ENCODE results near the gene RGL3.
"Not testable (repeated sequence)": the region's sequence is repeated elsewhere in the genome, so short reads cannot be mapped to it uniquely, and the experiment has no call there.

RGL3 gene

DNA sequence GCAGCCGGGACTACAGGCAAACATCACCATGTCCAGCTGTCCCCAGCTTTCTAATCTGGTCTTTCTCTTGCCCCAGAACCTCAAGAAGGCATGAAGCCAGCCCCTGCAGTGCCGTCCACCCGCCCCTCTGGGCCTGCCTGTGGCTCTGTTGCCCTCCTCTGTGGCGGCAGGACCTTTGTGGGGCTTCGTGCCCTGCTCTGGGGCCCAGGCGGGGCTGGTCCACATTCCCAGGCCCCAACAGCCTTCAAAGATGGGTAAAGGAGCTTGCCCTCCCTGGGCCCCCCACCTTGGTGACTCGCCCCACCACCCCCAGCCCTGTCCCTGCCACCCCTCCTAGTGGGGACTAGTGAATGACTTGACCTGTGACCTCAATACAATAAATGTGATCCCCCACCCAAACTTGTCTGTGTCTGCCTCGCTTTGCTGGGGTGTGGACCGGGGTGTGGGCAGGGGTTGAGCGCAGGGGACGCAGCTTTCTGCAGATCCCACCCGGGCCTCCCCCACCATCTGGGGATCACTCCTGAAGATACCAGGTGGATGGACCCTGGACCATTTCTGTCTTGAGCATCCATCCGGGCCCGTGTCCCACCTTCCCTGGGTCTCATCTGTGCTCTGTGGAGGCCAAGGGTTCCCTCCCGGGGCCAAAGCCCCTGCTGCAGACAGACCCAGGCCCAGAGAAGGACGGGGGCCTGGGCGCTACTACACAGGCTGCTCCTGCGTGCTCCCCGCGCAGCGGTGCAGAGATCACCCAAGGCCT, 31.6 kb upstream of the RGL3 start:
- in situ Hi-C loops (cut with HindIII; ENCODE audit: low sequenced_read_pairs) = no loop called here

DNA sequence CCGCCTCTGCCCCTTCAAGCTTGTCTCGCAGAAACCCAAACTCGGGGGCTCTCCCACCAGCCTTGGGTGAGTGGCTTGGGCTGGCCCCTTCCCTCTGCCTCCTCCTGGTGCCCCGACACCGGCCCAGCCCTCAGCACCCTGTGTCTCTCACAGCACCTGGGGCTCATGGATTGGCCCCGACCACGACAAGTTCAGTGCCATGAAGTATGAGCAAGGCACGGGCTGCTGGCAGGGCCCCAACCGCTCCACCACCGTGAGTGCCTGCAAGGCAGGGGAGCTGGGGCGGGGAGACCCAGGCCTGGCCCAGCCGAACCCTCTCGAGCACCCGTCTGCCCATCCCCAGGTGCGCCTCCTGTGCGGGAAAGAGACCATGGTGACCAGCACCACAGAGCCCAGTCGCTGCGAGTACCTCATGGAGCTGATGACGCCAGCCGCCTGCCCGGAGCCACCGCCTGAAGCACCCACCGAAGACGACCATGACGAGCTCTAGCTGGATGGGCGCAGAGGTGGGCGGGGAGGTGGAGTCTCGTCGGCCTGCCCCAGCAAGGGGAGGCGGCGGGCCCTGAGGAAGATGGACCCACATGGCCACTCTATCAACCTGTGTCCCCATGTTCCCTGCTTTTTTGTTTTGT, 29.9 kb upstream of the RGL3 start:
- in situ Hi-C loops (cut with HindIII; ENCODE audit: low sequenced_read_pairs) = no loop called here

DNA sequence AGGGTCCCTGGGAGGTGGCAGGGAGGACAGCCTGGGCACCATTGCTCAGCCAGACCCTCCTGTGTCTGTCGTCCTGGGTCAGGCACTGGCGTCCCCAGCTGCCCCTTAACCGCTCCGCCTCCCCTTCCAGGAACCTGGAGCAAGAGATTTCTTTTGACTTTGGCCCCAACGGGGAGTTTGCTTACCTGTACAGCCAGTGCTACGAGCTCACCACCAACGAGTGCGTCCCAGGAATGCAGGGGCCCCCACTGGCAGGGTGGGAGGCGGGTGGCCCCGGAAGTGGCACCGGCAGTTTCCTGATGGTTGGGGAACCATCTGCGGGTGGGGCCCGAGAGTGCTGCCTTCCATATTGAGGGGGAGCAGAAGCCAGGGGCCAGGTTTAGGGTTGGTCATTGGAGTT, 29.3 kb upstream of the RGL3 start:
- in situ Hi-C loops (cut with HindIII; ENCODE audit: low sequenced_read_pairs) = no loop called here

DNA sequence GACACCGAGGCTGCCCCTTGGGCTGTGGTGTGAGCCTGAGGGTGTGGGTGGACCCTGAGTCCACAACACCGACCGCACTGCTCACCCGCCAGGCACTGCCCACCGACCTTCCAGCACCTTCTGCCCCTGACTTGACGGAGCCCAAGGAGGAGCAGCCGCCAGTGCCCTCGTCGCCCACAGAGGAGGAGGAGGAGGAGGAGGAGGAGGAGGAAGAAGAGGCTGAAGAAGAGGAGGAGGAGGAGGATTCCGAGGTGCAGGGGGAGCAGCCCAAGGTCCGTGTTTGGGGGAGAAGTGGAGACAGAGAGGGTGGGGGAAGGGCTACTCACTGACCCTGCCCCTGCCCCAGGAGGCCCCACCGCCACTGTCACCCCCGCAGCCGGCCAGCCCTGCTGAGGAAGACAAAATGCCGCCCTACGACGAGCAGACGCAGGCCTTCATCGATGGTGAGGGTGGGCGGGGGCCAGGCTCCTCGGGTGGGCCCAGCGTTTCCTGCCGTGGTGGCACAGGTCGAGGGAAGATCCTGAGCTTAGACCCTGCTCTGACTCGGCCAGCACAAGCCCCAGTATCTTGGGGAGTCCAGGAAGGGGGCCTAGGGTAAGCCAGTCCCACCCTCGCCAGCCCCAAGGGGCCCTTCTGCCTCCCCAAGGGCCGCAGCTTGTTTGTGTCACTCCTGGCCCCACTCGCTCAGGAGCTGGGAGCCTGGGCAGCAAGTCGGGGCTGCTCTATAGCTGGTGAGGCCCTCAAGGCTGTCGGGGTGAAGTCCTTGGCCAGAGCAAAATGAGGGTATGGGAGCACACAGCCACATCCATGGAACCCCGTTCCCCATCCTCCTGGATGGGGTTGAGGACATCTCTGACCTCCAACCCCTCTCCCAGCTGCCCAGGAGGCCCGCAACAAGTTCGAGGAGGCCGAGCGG, 28.5 kb upstream of the RGL3 start:
- in situ Hi-C loops (cut with HindIII; ENCODE audit: low sequenced_read_pairs) = no loop called here

DNA sequence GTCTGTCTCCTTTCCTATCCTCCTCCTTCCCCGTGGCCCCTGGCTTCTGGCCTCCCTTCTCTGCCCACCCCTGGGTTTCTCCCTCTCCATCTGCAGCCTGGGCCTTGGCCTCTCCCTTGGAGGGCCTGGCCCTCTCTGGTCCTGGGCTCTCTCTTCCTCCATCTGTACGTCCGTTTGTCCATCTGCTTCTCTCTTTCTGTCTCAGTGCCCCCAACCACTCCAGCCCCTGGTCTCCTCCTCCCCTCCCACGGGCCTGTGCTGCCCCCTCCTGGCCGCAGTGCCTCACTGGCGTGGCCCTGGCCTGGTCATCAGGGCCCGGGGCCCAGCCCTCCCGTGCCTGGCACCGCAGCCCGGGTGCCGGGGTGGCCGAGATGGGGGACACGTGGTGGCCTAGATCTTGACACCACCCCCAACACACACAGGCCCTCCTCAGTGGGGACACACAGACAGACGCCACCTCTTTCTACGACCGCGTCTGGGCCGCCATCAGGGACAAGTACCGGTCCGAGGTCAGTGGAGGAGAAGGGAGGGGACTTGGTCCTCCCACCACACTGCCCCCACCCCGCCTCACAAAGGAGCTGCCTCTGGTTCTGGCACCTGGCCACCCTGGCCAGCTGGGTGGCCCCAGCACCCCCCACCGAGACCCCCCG, 27.7 kb upstream of the RGL3 start:
- in situ Hi-C loops (cut with HindIII; ENCODE audit: low sequenced_read_pairs) = no loop called here

DNA sequence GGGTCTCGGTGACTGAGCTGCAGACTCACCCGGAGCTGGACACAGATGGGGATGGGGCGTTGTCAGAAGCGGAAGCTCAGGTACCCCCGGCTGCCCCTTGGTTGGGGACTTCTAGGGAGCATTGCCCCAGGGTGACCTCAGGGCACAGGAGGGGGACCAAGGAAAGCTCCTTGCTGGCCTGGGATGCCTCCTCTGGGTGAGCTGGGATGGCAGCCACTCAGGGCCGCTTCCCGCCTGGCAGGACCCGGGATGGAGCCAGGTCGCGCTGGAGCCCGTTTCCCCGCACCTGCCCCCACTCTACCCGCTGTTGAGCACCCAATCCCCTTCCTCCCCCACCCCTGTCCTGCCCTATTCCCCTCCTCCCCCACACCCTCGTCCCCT, 27.1 kb upstream of the RGL3 start:
- in situ Hi-C loops (cut with HindIII; ENCODE audit: low sequenced_read_pairs) = no loop called here

DNA sequence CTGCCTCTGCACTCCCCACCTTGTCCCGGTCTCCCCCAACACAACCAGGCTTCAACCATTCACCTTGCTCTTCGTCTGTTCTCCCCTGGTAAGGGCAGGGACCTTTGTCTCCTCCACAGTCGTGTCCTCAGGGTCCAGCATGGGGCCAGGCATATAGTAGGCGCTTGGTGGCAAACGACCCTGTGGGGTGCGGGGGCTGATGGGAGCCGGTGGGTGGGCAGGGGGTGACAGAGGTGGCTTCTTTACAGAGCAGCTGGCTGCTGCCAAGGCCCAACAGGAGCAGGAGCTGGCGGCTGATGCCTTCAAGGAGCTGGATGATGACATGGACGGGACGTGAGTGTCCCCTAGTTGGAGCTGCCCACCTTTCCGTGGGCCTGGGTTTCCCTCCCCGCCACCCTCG, 26.0 kb upstream of the RGL3 start:
- in situ Hi-C loops (cut with HindIII; ENCODE audit: low sequenced_read_pairs) = no loop called here

DNA sequence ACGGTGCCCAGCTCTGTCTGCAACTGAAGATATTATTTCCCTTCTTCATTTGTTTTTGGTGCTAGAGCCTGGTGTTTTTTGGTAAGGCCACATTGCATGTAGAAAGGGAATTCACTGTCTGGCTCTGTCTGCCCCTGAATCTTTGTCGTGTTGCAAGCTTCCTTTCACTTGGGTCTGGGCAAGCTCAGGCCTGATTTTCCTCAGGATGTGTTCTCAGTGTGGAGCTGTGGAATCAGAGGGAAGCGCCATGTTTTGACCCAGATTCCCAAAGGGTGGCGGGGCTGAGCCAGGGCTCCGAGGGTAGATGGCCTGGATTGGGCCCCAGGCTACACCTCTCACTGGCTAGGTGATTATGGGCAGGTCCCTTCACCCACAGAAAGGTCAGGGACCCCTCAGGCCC, 24.9 kb upstream of the RGL3 start:
- in situ Hi-C loops (cut with HindIII; ENCODE audit: low sequenced_read_pairs) = no loop called here

DNA sequence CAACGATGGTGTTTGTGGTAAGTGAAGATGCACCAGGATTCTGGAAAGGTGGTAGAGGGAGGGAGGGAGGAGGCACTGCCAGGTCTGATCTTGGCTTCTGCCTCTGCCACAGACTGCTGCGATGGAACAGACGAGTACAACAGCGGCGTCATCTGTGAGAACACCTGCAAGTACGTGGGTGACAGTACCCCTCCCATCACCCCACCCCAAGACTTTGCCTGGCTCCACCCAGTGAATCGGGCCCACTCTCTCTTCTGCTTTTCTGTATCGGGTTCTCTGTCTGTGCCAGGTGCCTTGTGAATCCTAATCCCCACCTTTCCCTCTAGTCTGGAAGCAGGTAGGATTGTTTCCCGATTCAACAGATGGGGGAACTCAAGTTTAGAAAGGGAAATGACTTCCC, 18.8 kb upstream of the RGL3 start:
- in situ Hi-C loops (cut with HindIII; ENCODE audit: low sequenced_read_pairs) = no loop called here

DNA sequence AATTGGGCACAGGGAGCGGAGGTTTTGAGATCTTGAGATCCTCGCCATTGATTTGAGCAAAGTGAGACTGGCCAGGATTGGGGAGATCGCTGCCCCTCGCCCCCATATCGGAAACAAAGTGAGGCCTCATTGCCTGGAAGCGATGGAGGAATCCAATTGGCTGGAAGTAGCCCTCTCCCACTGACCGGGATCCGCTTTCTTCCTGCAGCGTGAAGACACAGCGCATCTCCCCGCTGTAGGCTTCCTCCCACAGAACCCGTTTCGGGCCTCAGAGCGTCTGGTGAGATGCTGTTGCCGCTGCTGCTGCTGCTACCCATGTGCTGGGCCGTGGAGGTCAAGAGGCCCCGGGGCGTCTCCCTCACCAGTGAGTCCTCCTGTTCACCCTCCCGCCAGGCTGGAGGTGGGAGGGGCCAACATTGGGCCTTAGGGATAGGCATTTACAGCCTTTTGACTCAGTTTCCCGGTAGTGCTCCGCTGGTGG, 16.8 kb upstream of the RGL3 start:
- in situ Hi-C loops (cut with HindIII; ENCODE audit: low sequenced_read_pairs) = no loop called here

DNA sequence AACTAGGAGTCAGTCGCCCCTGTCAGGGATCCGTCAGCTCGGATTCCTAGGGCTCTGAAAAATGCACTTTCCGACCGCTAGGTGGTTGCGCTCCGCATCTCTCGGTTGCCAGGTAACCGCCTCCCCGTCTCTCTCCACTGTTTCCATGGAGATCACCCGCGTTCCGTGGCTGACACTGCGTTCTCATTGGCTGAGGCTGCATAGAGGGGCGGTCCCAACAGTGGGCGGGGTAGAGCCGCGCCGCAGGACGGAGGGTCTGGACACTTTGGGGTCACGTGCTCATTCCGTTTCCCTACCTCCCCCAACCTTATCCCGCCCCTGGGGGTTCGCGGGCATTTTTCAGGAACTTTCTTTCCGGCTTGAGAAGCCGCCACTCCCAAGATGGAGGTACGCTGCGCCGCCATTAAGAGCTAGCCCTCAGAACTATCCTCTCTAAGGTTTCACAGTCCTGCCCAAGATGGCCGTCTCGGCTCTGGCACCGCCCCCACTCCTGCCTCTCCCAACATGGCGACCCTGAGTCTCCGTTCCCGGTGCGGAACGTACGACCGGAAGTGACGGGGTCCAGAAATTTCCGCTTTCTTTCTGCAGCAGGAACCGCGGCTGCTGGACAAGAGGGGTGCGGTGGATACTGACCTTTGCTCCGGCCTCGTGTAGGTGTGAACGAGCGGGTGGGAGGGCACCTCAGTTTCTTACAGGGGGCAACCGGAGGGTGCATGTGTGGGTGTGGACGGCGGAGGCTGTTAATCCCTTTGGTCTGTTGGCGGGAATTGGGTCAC, 16.1 kb upstream of the RGL3 start, which contains the start of the genes ODAD3 and PRKCSH:
TSS of gene ODAD3 (minus strand) at position 65 of the 776 bp plus-strand sequence. CDS start 105 bp downstream, outside the sequence.
TSS of gene PRKCSH (plus strand) at position 579 of the 776 bp plus-strand sequence. CDS start 483 bp downstream, outside the sequence.
- in situ Hi-C loops (cut with HindIII; ENCODE audit: low sequenced_read_pairs) = no loop called here

DNA sequence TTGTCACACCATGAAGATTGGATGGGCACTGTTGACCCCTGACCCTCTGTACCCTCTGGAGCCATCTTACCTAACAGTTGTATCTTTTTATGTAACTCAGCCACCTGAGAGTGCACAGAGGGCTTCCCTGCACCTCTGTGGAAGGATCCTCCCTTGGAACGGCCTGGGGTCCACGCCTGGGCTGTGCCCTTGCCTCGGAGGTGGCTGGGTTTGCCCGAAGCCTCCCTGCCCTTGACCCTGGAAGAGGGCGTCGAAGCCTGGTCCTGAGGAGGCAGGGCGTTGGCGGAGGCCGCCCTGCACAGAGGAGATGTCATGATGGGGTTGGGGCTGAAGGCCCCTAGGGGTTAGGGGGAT, 15.6 kb upstream of the RGL3 start:
- in situ Hi-C loops (cut with HindIII; ENCODE audit: low sequenced_read_pairs) = no loop called here

DNA sequence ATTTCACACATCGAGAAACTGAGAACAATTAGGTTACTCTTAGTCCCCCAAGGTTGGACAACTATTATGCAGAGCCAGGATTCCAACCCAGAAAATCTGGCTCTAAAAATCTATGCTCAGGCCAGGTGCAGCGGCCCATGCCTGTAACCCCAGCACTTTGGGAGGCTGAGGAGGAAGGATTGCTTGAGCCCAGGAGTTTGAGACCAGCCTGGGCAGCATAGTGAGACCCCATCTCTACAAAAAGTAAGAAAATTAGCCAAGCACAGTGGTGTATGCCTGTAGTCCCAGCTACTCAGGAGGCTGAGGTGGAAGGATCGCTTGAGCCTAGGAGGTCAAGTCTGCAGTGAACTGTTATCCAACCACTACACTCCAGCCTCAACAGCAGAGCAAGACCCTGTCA, 14.4 kb upstream of the RGL3 start:
- in situ Hi-C loops (cut with HindIII; ENCODE audit: low sequenced_read_pairs) = not testable (repeated sequence)

DNA sequence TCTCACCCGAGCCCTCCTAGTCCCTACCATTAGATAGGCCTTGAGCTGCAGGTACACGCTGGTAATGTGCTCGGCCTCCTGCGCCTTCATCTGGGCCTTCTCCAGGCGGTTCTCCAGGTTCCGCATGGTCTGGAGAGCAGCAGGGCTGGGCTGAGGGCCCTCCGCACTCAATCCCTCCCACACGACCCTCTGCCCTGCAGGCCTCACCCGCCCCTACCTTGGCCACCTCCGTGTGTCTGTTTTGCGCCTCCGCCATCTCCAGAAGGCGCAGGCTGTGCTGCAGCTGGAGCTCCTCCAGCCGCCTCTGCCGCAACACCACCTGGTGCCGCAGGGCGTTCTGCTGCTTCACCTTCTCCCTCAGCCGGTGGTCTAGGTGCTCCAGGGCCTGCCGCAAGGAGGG, 7.5 kb upstream of the RGL3 start:
- in situ Hi-C loops (cut with HindIII; ENCODE audit: low sequenced_read_pairs) = no loop called here

DNA sequence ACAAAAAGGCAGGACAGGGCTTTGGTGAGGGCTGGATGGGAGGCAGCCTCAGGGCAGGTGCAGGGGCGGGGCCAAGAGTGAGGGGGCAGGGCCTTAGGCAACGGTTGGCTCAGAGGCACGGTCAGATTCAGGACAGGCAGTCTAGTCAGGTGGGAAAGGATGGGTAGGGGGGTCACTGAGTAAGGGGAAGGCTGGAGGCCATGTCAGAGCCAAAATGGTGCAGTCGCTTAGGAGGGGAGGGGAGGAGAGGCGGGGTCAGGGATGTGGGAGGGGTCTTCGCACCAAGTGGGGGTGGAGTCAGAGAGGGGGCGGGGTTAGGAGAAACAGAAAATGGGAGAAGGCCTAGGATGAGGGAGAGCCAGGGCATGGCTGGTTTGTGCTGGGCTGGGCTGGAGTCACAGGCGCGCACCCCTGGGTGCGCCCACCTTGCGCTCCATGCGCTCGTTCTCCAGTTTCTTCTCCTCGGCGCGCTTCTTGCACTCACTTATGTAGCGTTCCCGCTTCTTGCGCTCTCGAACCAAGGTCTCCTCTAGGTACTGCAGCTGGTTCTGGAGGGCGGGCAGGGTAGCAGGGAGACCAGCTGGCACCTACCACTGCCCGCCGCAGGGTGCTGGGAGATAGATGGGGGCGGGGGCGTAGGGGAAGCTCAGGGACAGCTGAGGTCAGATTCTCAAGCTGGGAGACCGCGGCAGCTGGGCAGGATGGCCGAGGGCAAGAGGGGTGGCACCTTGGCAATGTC, 6.8 kb upstream of the RGL3 start:
- in situ Hi-C loops (cut with HindIII; ENCODE audit: low sequenced_read_pairs) = no loop called here

DNA sequence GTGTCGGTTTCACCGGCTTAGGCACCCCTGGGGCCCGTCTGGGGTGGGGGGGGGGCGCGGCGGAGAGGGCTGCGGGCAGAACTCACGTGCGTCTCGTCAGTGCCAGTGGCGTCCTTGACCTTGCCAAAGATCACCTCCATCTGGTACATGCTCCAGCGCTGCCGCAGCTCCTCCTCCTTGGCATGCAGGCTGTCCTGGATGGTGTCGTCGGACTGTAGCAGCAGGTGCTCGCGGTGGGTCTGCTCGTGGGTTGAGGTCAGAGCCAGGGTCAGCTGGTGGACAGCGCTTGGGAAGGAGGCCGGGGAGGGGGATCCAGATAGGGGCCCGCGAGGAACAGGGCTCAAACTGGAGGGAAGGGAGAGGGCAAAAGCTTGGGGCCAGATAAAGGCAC, 4.7 kb upstream of the RGL3 start:
- in situ Hi-C loops (cut with HindIII; ENCODE audit: low sequenced_read_pairs) = no loop called here

DNA sequence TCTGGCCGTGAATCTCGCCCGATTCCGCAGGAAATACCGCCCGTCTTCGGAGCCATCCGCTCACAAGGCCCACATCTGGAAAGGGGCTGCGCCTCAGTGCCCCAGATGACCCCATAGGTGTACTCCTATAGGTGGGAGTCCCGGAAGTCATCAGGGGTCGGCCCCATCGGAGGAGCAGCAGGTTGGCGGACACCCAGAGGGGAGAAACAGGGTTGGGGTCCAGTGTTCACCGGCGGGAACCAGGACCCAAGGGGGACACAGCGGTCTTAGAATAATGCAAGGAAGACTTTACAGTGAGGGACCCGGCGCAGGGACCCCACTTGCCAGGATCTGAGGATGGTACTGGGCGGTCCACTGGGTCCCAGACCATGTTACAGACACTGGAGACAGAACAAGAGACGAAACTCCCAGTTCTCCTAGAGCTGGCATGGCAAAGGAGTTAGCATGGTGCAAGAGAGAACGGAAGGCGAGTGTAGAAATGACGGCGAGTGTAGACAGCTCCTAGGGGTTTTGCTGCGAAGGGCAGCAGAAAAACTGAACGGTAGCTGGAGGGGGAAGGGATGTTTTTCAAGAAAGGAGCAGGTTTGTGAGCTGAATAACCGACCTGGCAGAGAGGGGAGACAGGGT, 4.2 kb upstream of the RGL3 start:
- in situ Hi-C loops (cut with HindIII; ENCODE audit: low sequenced_read_pairs) = no loop called here

DNA sequence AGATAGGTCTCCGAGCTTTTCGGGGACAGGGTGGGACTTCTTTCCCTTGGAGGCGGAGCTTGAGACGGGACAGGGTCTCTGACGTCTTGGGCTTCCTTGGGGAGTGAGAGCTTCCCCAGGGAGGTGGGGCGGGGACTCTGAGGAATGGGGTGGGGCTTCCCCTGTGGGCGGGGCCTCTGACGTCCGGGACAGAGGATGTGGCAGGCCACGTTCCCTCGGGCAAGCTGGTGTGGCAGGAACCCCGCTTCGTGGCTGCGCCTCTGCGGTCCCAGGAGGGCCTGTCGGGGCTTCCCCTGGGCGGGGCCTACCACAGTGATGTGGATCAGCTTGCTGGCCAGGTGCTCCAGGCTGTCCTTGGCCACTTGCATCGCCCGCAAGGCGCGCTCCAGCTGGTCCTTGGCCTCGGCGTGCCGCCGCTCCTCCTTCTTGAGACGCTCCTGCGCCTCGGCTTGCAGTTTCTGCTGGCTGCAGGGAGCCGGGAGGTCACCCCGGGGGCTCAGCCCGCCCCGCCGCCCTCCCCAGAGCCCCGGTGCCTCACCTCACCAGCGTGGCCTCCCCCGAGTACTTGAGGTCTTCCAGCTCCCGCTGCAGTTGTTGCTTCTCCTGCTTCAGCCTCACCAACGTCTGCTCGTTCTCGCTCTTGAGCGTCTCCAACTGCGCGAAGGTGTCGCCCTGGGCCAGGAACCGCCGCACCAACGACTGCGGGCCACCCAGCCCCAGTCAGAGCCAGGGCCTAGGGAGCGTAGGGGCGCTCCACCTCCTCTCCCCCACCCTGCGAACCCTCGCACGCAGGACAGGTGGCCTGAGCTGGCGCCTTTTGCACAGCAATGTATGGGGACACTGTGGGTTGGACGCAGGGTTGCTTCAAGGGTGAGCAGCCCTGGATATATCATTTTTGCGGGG, 3.3 kb upstream of the RGL3 start:
- in situ Hi-C loops (cut with HindIII; ENCODE audit: low sequenced_read_pairs) = no loop called here
